HCT116 (cell line): ENCODE results near the gene MXRA5. TPM values are rescaled to one million over a fixed set of nuclear protein-coding genes. Genes with fewer than 3 reads are reported as not detected.
A peak's percentile ranks its signal among the peaks of the same experiment; 100 is the strongest.

ENCODE experiments used
- ATAC-seq: fragments of 200-7000 bp; cut with Tn5 transposase; 2 replicates; pipeline ENCODE4 v1.9.1; 2020; ENCODE audit warnings: mild to moderate bottlenecking, moderate library complexity
- BruUV-seq: library from RNA; stranded (reverse); fragments of 400-500 nt; replicated peaks from 2 replicates; lab custom pipeline; 2021; lab: Mats Ljungman, UMichigan
- CTCF ChIA-PET: fragments of 300-600 bp; sonication (Branson Sonifier 250); formaldehyde crosslinking; loops from one replicate; lab custom pipeline; 2021; ENCODE audit warnings: antibody characterized with exemption; lab: Charles Lee
- POLR2A ChIA-PET: fragments of 300-600, 350-600 bp; sonication (Branson Sonifier 250); formaldehyde crosslinking; loops from one replicate; lab custom pipeline; 2021; ENCODE audit warnings: antibody characterized with exemption; lab: Charles Lee
- RAD21 ChIA-PET, 2 experiments: fragments of 300-600 bp; sonication (Branson Sonifier 250); formaldehyde crosslinking; loops; one replicate each; lab custom pipeline; 2023; ENCODE audit warnings: low total read pairs in 2 of 2; ENCODE audit not compliant: uncharacterized antibody in 2 of 2, unreplicated experiment in 2 of 2, low non-redundant PET in 1 of 2; lab: Charles Lee
- DNase-seq: peaks from one replicate; pipeline ENCODE4 v3.0.0-alpha.2; 2010; ENCODE audit warnings: low read depth, low spot score
- H2AFZ ChIP-seq: fragments of 200-600 bp; shearing (Covaris generic), sonication (generic); 2 replicates; pipeline ENCODE4 v1.6.1; 2017; ENCODE audit warnings: low read depth, mixed run types, mixed read lengths, antibody characterized with exemption, low read length; ENCODE audit not compliant: poor library complexity, severe bottlenecking
- H3K27ac ChIP-seq: 2 replicates; pipeline ENCODE4 v1.5.1; 2012; ENCODE audit warnings: low read depth, low read length
- H3K27me3 ChIP-seq: fragments of 200-600 bp; sonication (generic); 2 replicates; pipeline ENCODE4 v1.6.1; 2016; ENCODE audit warnings: mixed run types, low read length, mixed read lengths; ENCODE audit not compliant: insufficient read depth
- H3K36me3 ChIP-seq, 2 experiments: fragments of 200-500 bp in 1 of 2; fragments of 200-600 bp in 1 of 2; sonication (Bioruptor generic) in 1 of 2; sonication (generic) in 1 of 2; 2 replicates each; pipeline versions ENCODE4 v1.5.1 to v1.6.1; 2014 to 2016; ENCODE audit warnings: low read length in 2 of 2, inconsistent platforms in 1 of 2, mixed read lengths in 1 of 2, mixed run types in 1 of 2; ENCODE audit not compliant: insufficient read depth in 2 of 2, control insufficient read depth in 1 of 2
- H3K4me1 ChIP-seq, 2 experiments: fragments of 200-600 bp in 1 of 2; sonication (generic) in 1 of 2; 2 replicates each; pipeline versions ENCODE4 v1.5.1 to v1.6.1; 2012 to 2017; ENCODE audit warnings: low read length in 2 of 2, inconsistent platforms in 1 of 2, mild to moderate bottlenecking in 1 of 2, mixed read lengths in 1 of 2, mixed run types in 1 of 2, moderate library complexity in 1 of 2; ENCODE audit not compliant: insufficient read depth in 2 of 2, control insufficient read depth in 1 of 2
- H3K4me2 ChIP-seq: fragments of 200-600 bp; sonication (generic); 2 replicates; pipeline ENCODE4 v1.6.1; 2017; ENCODE audit warnings: mixed run types, low read length, mixed read lengths
- H3K4me3 ChIP-seq, 2 experiments: fragments of 200-600 bp in 1 of 2; sonication (generic) in 1 of 2; replicated peaks in 1 of 2; 2 replicates each; pipeline ENCODE4 v1.5.1; 2011 to 2016; ENCODE audit warnings: low read length in 2 of 2, control low read depth in 1 of 2, low read depth in 1 of 2, mild to moderate bottlenecking in 1 of 2, mixed read lengths in 1 of 2, mixed run types in 1 of 2
- H3K79me2 ChIP-seq: fragments of 200-600 bp; sonication (generic); 2 replicates; pipeline ENCODE4 v1.6.1; 2017; ENCODE audit warnings: mild to moderate bottlenecking, mixed run types, low read length, moderate library complexity, mixed read lengths; ENCODE audit not compliant: insufficient read depth
- H3K9ac ChIP-seq: fragments of 200-600 bp; sonication (generic); 2 replicates; pipeline ENCODE4 v1.6.1; 2016; ENCODE audit warnings: low read length, mixed read lengths
- H3K9me2 ChIP-seq: fragments of 200-600 bp; sonication (generic), shearing (Covaris generic); 2 replicates; pipeline ENCODE4 v1.6.1; 2017; ENCODE audit warnings: mixed run types, mild to moderate bottlenecking, moderate library complexity; ENCODE audit not compliant: insufficient read depth
- H3K9me3 ChIP-seq, 2 experiments: fragments of 200-500 bp in 1 of 2; fragments of 200-600 bp in 1 of 2; sonication (Bioruptor generic) in 1 of 2; sonication (generic) in 1 of 2; 2 replicates each; pipeline ENCODE4 v1.6.1; 2014 to 2017; ENCODE audit warnings: low read length in 2 of 2, mixed read lengths in 2 of 2, inconsistent platforms in 1 of 2, low read depth in 1 of 2, mild to moderate bottlenecking in 1 of 2, mixed run types in 1 of 2, moderate library complexity in 1 of 2; ENCODE audit not compliant: control insufficient read depth in 1 of 2, insufficient read depth in 1 of 2
- H4K20me1 ChIP-seq: fragments of 200-600 bp; sonication (generic), shearing (Covaris generic); 2 replicates; pipeline ENCODE4 v1.6.1; 2017; ENCODE audit warnings: mixed run types, mild to moderate bottlenecking, moderate library complexity; ENCODE audit not compliant: insufficient read depth
- ATF3 ChIP-seq: IDR thresholded peaks from 2 replicates; pipeline ENCODE4 v1.6.1; 2012
- CBX3 ChIP-seq: IDR thresholded peaks from 2 replicates; pipeline ENCODE4 v1.6.1; 2012; ENCODE audit warnings: low read depth
- CEBPB ChIP-seq: IDR thresholded peaks from 2 replicates; pipeline ENCODE4 v1.6.1; 2012; ENCODE audit warnings: low read depth
- EGR1 ChIP-seq: IDR thresholded peaks from 2 replicates; pipeline ENCODE4 v1.6.1; 2012; ENCODE audit warnings: low read depth
- ELF1 ChIP-seq: IDR thresholded peaks from 2 replicates; pipeline ENCODE4 v1.6.1; 2012; ENCODE audit warnings: low read depth, borderline replicate concordance
- EZH2 ChIP-seq: fragments of 200-600 bp; sonication (generic); IDR thresholded peaks from 2 replicates; pipeline ENCODE4 v1.6.1; 2017; ENCODE audit warnings: antibody characterized with exemption, mixed run types
- EZH2phosphoT487 ChIP-seq: fragments of 200-600 bp; IDR thresholded peaks from 2 replicates; pipeline ENCODE4 v1.6.1; 2018; ENCODE audit warnings: antibody characterized with exemption, borderline replicate concordance
- FOSL1 ChIP-seq: IDR thresholded peaks from 2 replicates; pipeline ENCODE4 v1.6.1; 2012; ENCODE audit warnings: low read depth
- MAX ChIP-seq: IDR thresholded peaks from 2 replicates; pipeline ENCODE4 v1.6.1; 2012
- POLR2A ChIP-seq: IDR thresholded peaks from 2 replicates; pipeline ENCODE4 v1.7.0; 2011; ENCODE audit warnings: borderline replicate concordance; ENCODE audit not compliant: insufficient read depth, insufficient read length; ENCODE audit errors: extremely low read depth
- POLR2AphosphoS5 ChIP-seq: IDR thresholded peaks from 2 replicates; pipeline ENCODE4 v1.6.1; 2011; ENCODE audit warnings: mild to moderate bottlenecking, low read depth, low read length, moderate library complexity
- SP1 ChIP-seq: IDR thresholded peaks from 2 replicates; pipeline ENCODE4 v1.6.1; 2012; ENCODE audit warnings: low read depth
- SRF ChIP-seq: IDR thresholded peaks from 2 replicates; pipeline ENCODE4 v1.6.1; 2012; ENCODE audit warnings: low read depth
- ZFX ChIP-seq: fragments of 450-650 bp; IDR thresholded peaks from 2 replicates; pipeline ENCODE4 v1.6.1; 2017
- intact Hi-C: fragments of 100-400 bp; cut with micrococcal nuclease; formaldehyde crosslinking; loops from 2 replicates; pipeline ENCODE4 v1.10.0; 2022
- total RNA-seq: library from RNA; stranded (reverse); gene quantifications from one replicate; pipeline ENCODE4 v1.2.1, GENCODE V29; 2021; ENCODE audit not compliant: unreplicated experiment

MXRA5 gene
- total RNA-seq, 1 experiment from 2014 or later, result 0.02 TPM

- H3K9me3 ChIP-seq, result no peaks in the 10 kb centered on the region
- H3K27me3 ChIP-seq, result no peaks in the 10 kb centered on the region
- intact Hi-C loops, result no loop called here
- TF ChIP-seq EZH2phosphoT487 (no peak), SP1 (peak; percentile 54), ATF3 (no peak), CBX3 (0 out of 2 replicates have a peak, but pooled peaks have one; percentile 20), MAX (no peak), EZH2 (no peak), ELF1 (no peak), CEBPB (no peak), EGR1 (no peak)
- no peak overlapping the region for H3K4me2 ChIP-seq
- no peaks in the 10 kb centered on the region for H3K36me3 ChIP-seq
- DNase-seq, result peak; percentile 54
- H2AFZ ChIP-seq, result no peak overlapping the region
- CTCF ChIA-PET, result no interaction called here
- no peaks in the 10 kb centered on the region for H3K9me2 ChIP-seq
- peak; percentile 91 for ATAC-seq
- no peaks in the 10 kb centered on the region for H3K4me1 ChIP-seq
- no peaks in the 10 kb centered on the region for H4K20me1 ChIP-seq
- no TSS peak for BruUV-seq
- H3K9ac ChIP-seq, result no peak overlapping the region
- no peak overlapping the region for H3K27ac ChIP-seq
- H3K4me3 ChIP-seq, result no peak overlapping the region
- H3K79me2 ChIP-seq, result no peaks in the 10 kb centered on the region
- RAD21 ChIA-PET, result no interaction called here
- POLR2A ChIA-PET, result no interaction called here
These were observed 50.7 kb downstream of the MXRA5 start for GRCh38 chrX:3295731-3296130.

GRCh38 chrX:3293251-3293650, 53.2 kb downstream of the MXRA5 start:
- DNase-seq (no peak), ATAC-seq (no peak)
- no peaks in the 10 kb centered on the region for H3K9me2 ChIP-seq
- H4K20me1 ChIP-seq, result no peaks in the 10 kb centered on the region
- RAD21 ChIA-PET, result no interaction called here
- no peak overlapping the region for H3K4me3 ChIP-seq
- H3K9me3 ChIP-seq, result no peaks in the 10 kb centered on the region
- BruUV-seq, result no TSS peak
- H3K27me3 ChIP-seq, result no peaks in the 10 kb centered on the region
- intact Hi-C loops, result no loop called here
- CTCF ChIA-PET, result no interaction called here
- H2AFZ ChIP-seq, result no peak overlapping the region
- H3K27ac ChIP-seq, result no peak overlapping the region
- no peaks in the 10 kb centered on the region for H3K36me3 ChIP-seq
- H3K79me2 ChIP-seq, result no peaks in the 10 kb centered on the region
- H3K4me2 ChIP-seq, result no peak overlapping the region
- TF ChIP-seq POLR2A, result no peak
- TF ChIP-seq SRF, result no peak
- TF ChIP-seq POLR2AphosphoS5, result no peak
- no peak for TF ChIP-seq FOSL1
- TF ChIP-seq MAX, result no peak
- no peak for TF ChIP-seq ZFX
- TF ChIP-seq, all 23 proteins: peak for 0
- H3K9ac ChIP-seq, result no peak overlapping the region
- no peaks in the 10 kb centered on the region for H3K4me1 ChIP-seq
- POLR2A ChIA-PET, result no interaction called here
